Neuronal stem cell (in vitro differentiated cells): ENCODE results near the gene SKA2. TPM values are rescaled to one million over a fixed set of nuclear protein-coding genes. Genes with fewer than 3 reads are reported as not detected.
A peak's percentile ranks its signal among the peaks of the same experiment; 100 is the strongest.

ENCODE experiments used
- DNase-seq: peaks from one replicate; pipeline ENCODE4 v3.0.0-alpha.2; 2013; ENCODE audit warnings: low spot score
- H2AFZ ChIP-seq: one replicate; pipeline ENCODE4 v1.6.1; 2013; ENCODE audit warnings: mild to moderate bottlenecking, low read length, inconsistent platforms
- H2AK5ac ChIP-seq: 2 replicates; pipeline ENCODE4 v1.6.1; 2013; ENCODE audit warnings: low read depth, mild to moderate bottlenecking, inconsistent platforms, low read length, moderate library complexity, mixed read lengths
- H2BK120ac ChIP-seq: 2 replicates; pipeline ENCODE4 v1.6.1; 2013; ENCODE audit warnings: low read depth, mild to moderate bottlenecking, inconsistent platforms, low read length, moderate library complexity, mixed read lengths
- H2BK12ac ChIP-seq: one replicate; pipeline ENCODE4 v1.6.1; 2013; ENCODE audit warnings: low read length, inconsistent platforms
- H2BK15ac ChIP-seq: 2 replicates; pipeline ENCODE4 v1.6.1; 2013; ENCODE audit warnings: mild to moderate bottlenecking, low read length, inconsistent platforms, mixed read lengths
- H2BK5ac ChIP-seq: one replicate; pipeline ENCODE4 v1.6.1; 2013; ENCODE audit warnings: inconsistent platforms, mild to moderate bottlenecking, low read length, moderate library complexity
- H3K14ac ChIP-seq: one replicate; pipeline ENCODE4 v1.6.1; 2013; ENCODE audit warnings: low read length, inconsistent platforms
- H3K18ac ChIP-seq: 2 replicates; pipeline ENCODE4 v1.6.1; 2013; ENCODE audit warnings: low read length, inconsistent platforms
- H3K23ac ChIP-seq: 2 replicates; pipeline ENCODE4 v1.6.1; 2013; ENCODE audit warnings: low read depth, mild to moderate bottlenecking, mixed read lengths, low read length, inconsistent platforms; ENCODE audit not compliant: poor library complexity
- H3K27ac ChIP-seq: replicated peaks from 3 replicates; pipeline ENCODE4 v1.5.1; 2013; ENCODE audit warnings: low read length, inconsistent platforms
- H3K27me3 ChIP-seq, 3 experiments: 2 replicates each; pipeline ENCODE4 v1.6.1; 2013; ENCODE audit warnings: low read length in 3 of 3, mild to moderate bottlenecking in 2 of 3, inconsistent platforms in 1 of 3, low read depth in 1 of 3, mixed read lengths in 1 of 3, moderate library complexity in 1 of 3; ENCODE audit not compliant: control insufficient read depth in 3 of 3, insufficient read depth in 3 of 3
- H3K36me3 ChIP-seq, 2 donors: replicated peaks in 1 of 2; 2 replicates each; pipeline ENCODE4 v1.6.1; 2013; ENCODE audit warnings: low read length in 2 of 2; ENCODE audit not compliant: control insufficient read depth in 2 of 2, insufficient read depth in 2 of 2
- H3K4ac ChIP-seq: 2 replicates; pipeline ENCODE4 v1.6.1; 2013; ENCODE audit warnings: inconsistent platforms, mild to moderate bottlenecking, low read length, moderate library complexity
- H3K4me1 ChIP-seq, 2 donors: 1 replicate in 1 of 2; 2 replicates in 1 of 2; pipeline ENCODE4 v1.6.1; 2013; ENCODE audit warnings: low read length in 2 of 2, low read depth in 1 of 2; ENCODE audit not compliant: control insufficient read depth in 2 of 2, insufficient read depth in 1 of 2
- H3K4me2 ChIP-seq: one replicate; pipeline ENCODE4 v1.6.1; 2013; ENCODE audit warnings: mild to moderate bottlenecking, low read length, inconsistent platforms; ENCODE audit not compliant: insufficient read depth, poor library complexity, severe bottlenecking
- H3K4me3 ChIP-seq, 2 donors: 2 replicates each; pipeline ENCODE4 v1.5.1; 2013; ENCODE audit warnings: low read length in 2 of 2, mild to moderate bottlenecking in 2 of 2, inconsistent platforms in 1 of 2, moderate library complexity in 1 of 2
- H3K79me1 ChIP-seq: one replicate; pipeline ENCODE4 v1.6.1; 2013; ENCODE audit warnings: low read depth, mild to moderate bottlenecking, inconsistent platforms, low read length, moderate library complexity
- H3K9ac ChIP-seq: one replicate; pipeline ENCODE4 v1.6.1; 2013; ENCODE audit warnings: mild to moderate bottlenecking, low read depth, low read length, inconsistent platforms; ENCODE audit not compliant: poor library complexity
- H3K9me3 ChIP-seq, 2 donors: replicated peaks in 1 of 2; 2 replicates each; pipeline versions ENCODE3 to v1.6.1; 2013; ENCODE audit warnings: low read length in 2 of 2, mild to moderate bottlenecking in 2 of 2, inconsistent platforms in 1 of 2, low read depth in 1 of 2, mixed read lengths in 1 of 2, moderate library complexity in 1 of 2; ENCODE audit not compliant: control insufficient read depth in 2 of 2, insufficient read depth in 1 of 2
- H4K8ac ChIP-seq: one replicate; pipeline ENCODE4 v1.6.1; 2013; ENCODE audit warnings: low read depth, mild to moderate bottlenecking, inconsistent platforms, low read length, moderate library complexity
- H4K91ac ChIP-seq: one replicate; pipeline ENCODE4 v1.6.1; 2013; ENCODE audit warnings: low read length, low read depth, mild to moderate bottlenecking, inconsistent platforms; ENCODE audit not compliant: poor library complexity
- WGBS, 2 donors: extraction: QIAGEN DNeasy Blood & Tissue Kit; methylation state at CpG; one replicate each; pipeline ENCODE4 v1.1.7; 2013; ENCODE audit warnings: missing lambda C conversion rate in 2 of 2, mixed read lengths in 1 of 2; ENCODE audit not compliant: insufficient read length in 2 of 2, insufficient replicate concordance in 1 of 2; ENCODE audit errors: extremely low coverage in 2 of 2; 5-methylcytosine and 5-hydroxymethylcytosine counted together
- polyA plus RNA-seq, 2 experiments: library from polyadenylated mRNA; stranded (reverse); fragments of 200-250 nt; gene quantifications; one replicate each; pipeline ENCODE4 v1.2.3, GENCODE V29; 2013

SKA2 gene
- polyA plus RNA-seq (2013, experiment 1 of 2): 304 TPM
- 306 TPM for polyA plus RNA-seq (2013, experiment 2 of 2)

GRCh38 chr17:59154721-59155438 lies at the start of gene SKA2:
Gene SKA2, minus strand, starts transcription at chr17:59155186. Its CDS starts 23 bp downstream, at chr17:59155163.
- Histone ChIP-seq H3K27ac (peak within 1 kb of the TSS; percentile 97), H3K27me3 (no peaks in the 10 kb centered on the region), H2BK5ac (peak within 1 kb of the TSS; percentile 90), H4K8ac (no peak within 1 kb of the TSS), H3K4me1 (peaks cover 0 to 12% of the 10 kb centered on the region in 2 donors), H2BK120ac (peak within 1 kb of the TSS; percentile 67), H3K18ac (peak within 1 kb of the TSS; percentile 96), H3K9ac (peak within 1 kb of the TSS; percentile 90), H3K14ac (no peak within 1 kb of the TSS), H3K9me3 (peaks cover 0 to 3% of the 10 kb centered on the region in 2 donors), H4K91ac (peak within 1 kb of the TSS; percentile 89), H3K79me1 (no peaks in the 10 kb centered on the region), H3K36me3 (peaks cover 0 to 51% of the 10 kb centered on the region in 2 donors), H3K4ac (peak within 1 kb of the TSS; percentile 26), H2AK5ac (peak within 1 kb of the TSS; percentile 72), H3K4me3 (peak within 1 kb of the TSS; percentile 91 to 93), H3K4me2 (peak within 1 kb of the TSS; percentile 61), H2AFZ (peak within 1 kb of the TSS; percentile 70), H2BK12ac (no peak within 1 kb of the TSS), H2BK15ac (peak within 1 kb of the TSS; percentile 28), H3K23ac (peak within 1 kb of the TSS; percentile 26)
- DNase-seq: peak; percentile 100
- WGBS, 2 donors: no CpG with 5 or more reads among the region's 39 CpGs

- H3K36me3 ChIP-seq: peaks cover 22 to 66% of the 10 kb centered on the region in 2 donors
- WGBS, 2 donors: no CpG with 5 or more reads among the region's 1 CpG
- H2BK120ac ChIP-seq: no peak overlapping the region
- no peak overlapping the region for H3K4ac ChIP-seq
- no peaks in the 10 kb centered on the region for H3K4me1 ChIP-seq
- no peak overlapping the region for H3K14ac ChIP-seq
- H2AK5ac ChIP-seq: no peak overlapping the region
- H3K18ac ChIP-seq: no peak overlapping the region
- no peak overlapping the region for H3K23ac ChIP-seq
- H2BK15ac ChIP-seq: no peak overlapping the region
- H2AFZ ChIP-seq: no peak overlapping the region
- DNase-seq: no peak
- H2BK5ac ChIP-seq: no peak overlapping the region
- H3K27me3 ChIP-seq: no peaks in the 10 kb centered on the region
- no peak overlapping the region for H3K4me3 ChIP-seq
- no peak overlapping the region for H3K27ac ChIP-seq
- H4K8ac ChIP-seq: no peak overlapping the region
- no peaks in the 10 kb centered on the region for H3K79me1 ChIP-seq
- H3K9me3 ChIP-seq: no peaks in the 10 kb centered on the region
- no peak overlapping the region for H4K91ac ChIP-seq
- no peak overlapping the region for H3K4me2 ChIP-seq
- H2BK12ac ChIP-seq: no peak overlapping the region
- no peak overlapping the region for H3K9ac ChIP-seq
Observed at GRCh38 chr17:59202320-59202719, 47.3 kb upstream of the SKA2 start.

GRCh38 chr17:59199398-59199797 lies 44.4 kb upstream of the SKA2 start:
- H3K4me1 ChIP-seq: no peaks in the 10 kb centered on the region
- H4K8ac ChIP-seq: no peak overlapping the region
- no peaks in the 10 kb centered on the region for H3K9me3 ChIP-seq
- no peak overlapping the region for H3K18ac ChIP-seq
- no peak overlapping the region for H3K9ac ChIP-seq
- no peak overlapping the region for H2AFZ ChIP-seq
- DNase-seq: no peak
- no peak overlapping the region for H3K4me2 ChIP-seq
- peaks cover 31 to 94% of the 10 kb centered on the region in 2 donors for H3K36me3 ChIP-seq
- no peak overlapping the region for H3K14ac ChIP-seq
- H3K27me3 ChIP-seq: no peaks in the 10 kb centered on the region
- H2AK5ac ChIP-seq: no peak overlapping the region
- H3K23ac ChIP-seq: no peak overlapping the region
- H3K27ac ChIP-seq: no peak overlapping the region
- no peak overlapping the region for H3K4ac ChIP-seq
- no peak overlapping the region for H2BK12ac ChIP-seq
- no peak overlapping the region for H2BK120ac ChIP-seq
- no peaks in the 10 kb centered on the region for H3K79me1 ChIP-seq
- H2BK5ac ChIP-seq: no peak overlapping the region
- no peak overlapping the region for H4K91ac ChIP-seq
- H2BK15ac ChIP-seq: no peak overlapping the region
- no CpG with 5 or more reads among the region's 4 CpGs for WGBS, 2 donors
- no peak overlapping the region for H3K4me3 ChIP-seq

GRCh38 chr17:59193336-59193862 lies 38.4 kb upstream of the SKA2 start:
- H2AK5ac ChIP-seq: no peak overlapping the region
- H3K36me3 ChIP-seq: peaks cover 28 to 95% of the 10 kb centered on the region in 2 donors
- H3K27ac ChIP-seq: peak overlapping the region; percentile 67
- no peak overlapping the region for H3K4ac ChIP-seq
- H3K9me3 ChIP-seq: no peaks in the 10 kb centered on the region
- peaks cover 0 to 4% of the 10 kb centered on the region in 2 donors for H3K4me1 ChIP-seq
- H3K4me2 ChIP-seq: no peak overlapping the region
- H2BK5ac ChIP-seq: no peak overlapping the region
- no peak overlapping the region for H2AFZ ChIP-seq
- no peak overlapping the region for H4K91ac ChIP-seq
- H2BK15ac ChIP-seq: no peak overlapping the region
- no peak overlapping the region for H2BK12ac ChIP-seq
- WGBS, 2 donors: no CpG with 5 or more reads among the region's 3 CpGs
- no peak overlapping the region for H3K9ac ChIP-seq
- H3K23ac ChIP-seq: no peak overlapping the region
- no peak overlapping the region for H2BK120ac ChIP-seq
- no peaks in the 10 kb centered on the region for H3K27me3 ChIP-seq
- H4K8ac ChIP-seq: no peak overlapping the region
- H3K18ac ChIP-seq: no peak overlapping the region
- DNase-seq: no peak
- H3K14ac ChIP-seq: no peak overlapping the region
- H3K79me1 ChIP-seq: no peaks in the 10 kb centered on the region
- no peak overlapping the region for H3K4me3 ChIP-seq
